Hippocampal formation (tissue), 2 donors: ENCODE data around the gene BMP8B.
"Not testable (repeated sequence)": the region's sequence is repeated elsewhere in the genome, so short reads cannot be mapped to it uniquely, and the experiment has no call there.

Experiments
- DNase-seq, 2 donors: peaks; one replicate each; lab custom pipeline; 2025; lab: John Stamatoyannopoulos, UW

The BMP8B gene, protein sequence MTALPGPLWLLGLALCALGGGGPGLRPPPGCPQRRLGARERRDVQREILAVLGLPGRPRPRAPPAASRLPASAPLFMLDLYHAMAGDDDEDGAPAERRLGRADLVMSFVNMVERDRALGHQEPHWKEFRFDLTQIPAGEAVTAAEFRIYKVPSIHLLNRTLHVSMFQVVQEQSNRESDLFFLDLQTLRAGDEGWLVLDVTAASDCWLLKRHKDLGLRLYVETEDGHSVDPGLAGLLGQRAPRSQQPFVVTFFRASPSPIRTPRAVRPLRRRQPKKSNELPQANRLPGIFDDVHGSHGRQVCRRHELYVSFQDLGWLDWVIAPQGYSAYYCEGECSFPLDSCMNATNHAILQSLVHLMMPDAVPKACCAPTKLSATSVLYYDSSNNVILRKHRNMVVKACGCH

DNA sequence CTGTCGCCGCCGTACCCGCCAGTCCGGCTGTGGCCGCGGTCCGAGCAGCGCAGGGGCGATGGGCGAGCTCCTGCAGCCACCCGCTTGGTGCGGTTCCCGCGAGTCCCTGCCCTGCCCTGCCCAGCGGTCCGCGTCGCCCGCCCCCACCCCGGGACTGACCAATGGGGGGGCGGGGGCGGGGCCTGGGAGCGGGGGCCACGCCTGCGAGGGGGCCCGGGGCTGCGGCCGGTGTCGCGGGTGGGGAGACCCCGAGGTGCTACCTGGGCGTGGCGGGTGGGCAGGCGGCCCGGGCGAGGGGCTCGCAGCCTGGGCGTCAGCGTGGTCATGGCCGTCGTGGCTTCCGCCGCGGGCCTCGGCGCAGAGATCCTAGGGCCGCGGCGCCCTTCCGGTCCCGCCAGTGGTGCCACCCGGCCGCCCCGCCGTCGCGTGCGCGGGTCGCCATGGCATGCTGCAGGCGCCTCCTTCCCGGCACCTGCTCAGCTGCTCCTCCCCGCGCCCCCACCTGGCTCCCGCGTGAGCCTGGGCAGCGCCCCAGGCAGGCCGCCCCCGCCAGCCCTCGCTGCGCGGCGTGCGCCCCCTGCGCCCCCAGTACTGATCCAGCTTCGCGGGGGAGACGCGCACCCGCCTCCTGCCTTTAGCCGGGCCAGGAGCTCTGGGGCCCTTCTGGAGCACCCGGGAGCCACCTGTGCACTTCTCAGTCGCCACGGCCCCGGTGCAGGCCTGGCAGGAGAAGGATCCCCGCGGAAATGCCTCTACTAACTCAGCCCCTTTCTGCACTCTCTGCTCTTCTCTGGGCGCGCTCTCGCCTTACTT, at the start of gene BMP8B:
TSS of gene BMP8B (minus strand) at position 108 of the 813 bp plus-strand sequence. CDS start 380 bp downstream, outside the sequence.
- peak in 1 of 2 donors; percentile 50 for DNase-seq

DNA sequence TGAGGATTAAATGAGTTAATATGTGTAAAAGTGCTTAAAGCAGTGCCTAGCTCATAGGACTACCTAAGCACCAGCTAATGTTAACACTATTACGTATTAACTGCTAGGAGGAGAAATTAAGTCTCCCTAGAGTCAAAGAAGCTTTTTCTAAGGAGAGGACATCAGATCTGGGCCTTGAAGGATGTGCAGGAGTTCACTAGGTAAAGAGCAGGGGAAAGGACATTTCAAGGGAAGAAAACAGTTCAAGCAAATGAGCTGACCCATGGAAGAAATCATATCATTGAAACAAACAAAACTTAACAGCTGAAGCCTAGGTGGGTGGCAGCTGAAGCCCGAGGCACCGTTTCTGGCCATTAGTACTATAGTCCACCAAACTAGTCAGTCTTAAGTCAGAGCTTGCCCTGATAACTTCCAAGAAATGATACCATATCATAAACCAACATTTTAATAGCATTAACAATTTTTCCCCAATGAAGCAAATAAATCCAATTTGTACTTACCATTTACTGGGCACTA, 48.0 kb upstream of the BMP8B start:
- DNase-seq, result no peak

DNA sequence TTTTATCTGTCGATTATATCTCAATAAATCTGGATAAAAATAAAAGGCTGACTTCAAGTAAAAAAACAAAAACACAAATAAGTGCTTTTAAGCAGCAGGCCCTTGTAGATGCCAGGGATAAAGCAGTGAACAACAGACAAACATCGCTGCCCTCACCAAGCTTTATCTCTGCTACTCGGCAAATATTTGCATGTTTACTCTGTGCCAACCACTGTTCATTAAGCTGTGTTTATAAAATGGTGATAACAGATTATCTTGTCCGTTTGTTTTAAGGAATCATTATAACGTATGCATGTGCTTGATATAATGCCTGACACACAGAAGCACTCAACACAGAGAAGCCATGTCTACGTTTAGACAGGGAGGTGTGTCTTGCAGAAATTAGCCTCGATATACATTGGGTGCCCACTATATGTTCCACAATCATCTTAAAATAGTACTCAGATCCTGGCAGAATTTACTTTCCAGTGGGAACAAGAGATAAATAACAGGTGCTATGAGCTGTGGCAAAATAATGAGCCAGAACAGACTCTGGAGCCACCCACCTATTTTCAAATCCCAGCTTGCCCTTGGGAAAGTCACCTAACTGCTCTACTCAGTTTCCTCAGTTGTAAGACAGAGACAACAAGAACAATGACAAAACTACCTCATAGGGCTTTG, 47.4 kb upstream of the BMP8B start:
- peak in 1 of 2 donors; percentile 20 for DNase-seq

DNA sequence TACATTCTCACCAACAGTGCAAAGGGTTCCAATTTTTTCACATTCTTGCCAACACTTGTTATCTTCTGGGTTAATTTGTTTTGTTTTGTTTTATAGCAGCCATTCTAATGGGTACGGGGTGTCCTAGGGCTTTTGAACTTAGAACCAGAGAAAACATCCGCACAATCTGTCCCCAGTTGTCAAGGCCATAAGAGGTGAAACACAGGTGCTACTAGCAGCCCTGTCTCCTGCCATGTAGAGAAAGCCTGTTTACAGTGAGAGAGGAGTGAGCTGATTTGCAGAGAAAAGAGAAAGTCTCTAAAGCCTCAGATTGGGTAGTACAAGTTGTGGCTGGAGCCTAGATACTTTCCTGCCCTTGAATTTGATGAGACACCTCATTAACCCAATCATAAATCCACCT, 46.4 kb upstream of the BMP8B start:
- no peak for DNase-seq

- no peak for DNase-seq
Observed at GRCh38 chr1:39833621-39834385, 45.1 kb upstream of the BMP8B start.

- no peak for DNase-seq
Observed at GRCh38 chr1:39833121-39833520, 44.5 kb upstream of the BMP8B start.

- no peak for DNase-seq
Observed at GRCh38 chr1:39832294-39832693, 43.6 kb upstream of the BMP8B start.

DNA sequence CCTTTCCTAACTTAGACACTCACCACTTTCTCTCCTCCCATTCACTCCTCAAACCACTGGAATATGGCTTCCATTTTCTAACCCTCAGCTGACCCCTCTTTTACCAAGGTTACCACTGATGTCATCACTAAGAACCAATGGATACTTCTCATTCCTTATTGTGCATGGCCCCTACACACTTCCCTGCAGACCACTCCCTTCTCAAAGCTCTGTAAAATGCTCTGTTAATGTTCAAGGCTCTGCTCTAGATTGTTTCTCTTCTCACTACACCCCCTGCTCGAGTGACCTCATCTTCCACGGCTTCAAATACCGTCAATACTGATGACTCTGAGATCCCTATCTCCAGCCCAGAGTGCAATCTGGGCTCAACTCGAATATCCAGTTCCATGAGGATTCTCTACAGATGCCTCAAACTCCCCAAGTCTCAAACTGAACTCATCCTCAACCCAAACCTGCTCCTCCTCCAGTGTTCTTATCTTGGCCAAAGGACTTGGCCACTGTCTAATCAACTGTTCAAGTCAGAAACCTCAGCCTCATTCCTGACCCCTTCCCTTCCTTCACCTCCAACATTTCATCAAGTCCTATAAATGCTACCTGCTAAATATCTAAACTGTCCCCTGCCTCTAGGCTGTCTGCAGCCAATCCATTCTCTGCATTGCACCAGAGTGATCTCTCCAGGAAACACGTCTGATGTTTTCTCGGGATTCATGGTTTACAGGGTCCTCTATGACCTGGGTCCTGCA, 41.3 kb upstream of the BMP8B start:
- no peak for DNase-seq

GRCh38 chr1:39828734-39829133, 40.1 kb upstream of the BMP8B start:
- no peak for DNase-seq

DNA sequence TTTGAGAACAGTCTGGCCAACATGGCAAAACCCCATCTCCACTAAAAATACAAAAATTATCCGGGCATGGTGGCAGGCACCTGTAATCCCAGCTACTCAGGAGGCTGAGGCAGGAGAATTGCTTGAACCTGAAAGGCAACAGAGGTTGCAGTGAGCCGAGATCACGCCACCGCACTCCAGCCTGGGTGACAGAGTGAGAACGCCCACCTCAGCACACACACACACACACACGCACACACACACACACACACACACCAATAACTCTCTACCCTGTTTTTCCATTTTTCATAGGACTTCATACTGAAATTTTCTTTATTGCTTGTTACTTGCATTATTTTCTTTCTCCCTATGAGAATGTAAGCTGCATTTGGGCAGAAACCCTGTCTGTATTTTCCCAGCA, 39.6 kb upstream of the BMP8B start:
- DNase-seq, result not testable (repeated sequence)

GRCh38 chr1:39827201-39827600, 38.5 kb upstream of the BMP8B start:
- no peak for DNase-seq

DNA sequence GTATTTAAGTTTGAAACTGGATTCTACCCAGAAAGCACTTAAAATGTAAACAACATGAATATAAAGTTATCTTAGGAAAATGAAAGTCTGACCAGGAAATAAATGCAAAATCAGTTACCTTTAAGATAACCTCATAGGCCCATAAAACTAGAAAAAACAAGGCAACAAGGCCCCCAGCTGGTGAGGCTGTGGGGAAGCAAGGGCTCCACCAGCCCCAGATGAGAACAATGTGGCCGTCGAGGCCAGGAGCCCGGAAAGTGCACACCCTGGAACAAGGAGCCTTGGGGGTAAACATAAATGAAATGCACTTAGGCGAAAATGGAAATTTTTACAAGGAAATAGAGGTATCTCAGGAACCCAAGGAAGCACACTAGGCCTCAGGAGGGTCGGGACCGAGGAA, 37.9 kb upstream of the BMP8B start:
- no peak for DNase-seq

GRCh38 chr1:39825432-39825941, 36.8 kb upstream of the BMP8B start:
- no peak for DNase-seq

- not testable (repeated sequence) for DNase-seq
Observed at GRCh38 chr1:39823450-39823849, 34.8 kb upstream of the BMP8B start.

- DNase-seq, result no peak
Observed at GRCh38 chr1:39822146-39822545, 33.5 kb upstream of the BMP8B start.

DNA sequence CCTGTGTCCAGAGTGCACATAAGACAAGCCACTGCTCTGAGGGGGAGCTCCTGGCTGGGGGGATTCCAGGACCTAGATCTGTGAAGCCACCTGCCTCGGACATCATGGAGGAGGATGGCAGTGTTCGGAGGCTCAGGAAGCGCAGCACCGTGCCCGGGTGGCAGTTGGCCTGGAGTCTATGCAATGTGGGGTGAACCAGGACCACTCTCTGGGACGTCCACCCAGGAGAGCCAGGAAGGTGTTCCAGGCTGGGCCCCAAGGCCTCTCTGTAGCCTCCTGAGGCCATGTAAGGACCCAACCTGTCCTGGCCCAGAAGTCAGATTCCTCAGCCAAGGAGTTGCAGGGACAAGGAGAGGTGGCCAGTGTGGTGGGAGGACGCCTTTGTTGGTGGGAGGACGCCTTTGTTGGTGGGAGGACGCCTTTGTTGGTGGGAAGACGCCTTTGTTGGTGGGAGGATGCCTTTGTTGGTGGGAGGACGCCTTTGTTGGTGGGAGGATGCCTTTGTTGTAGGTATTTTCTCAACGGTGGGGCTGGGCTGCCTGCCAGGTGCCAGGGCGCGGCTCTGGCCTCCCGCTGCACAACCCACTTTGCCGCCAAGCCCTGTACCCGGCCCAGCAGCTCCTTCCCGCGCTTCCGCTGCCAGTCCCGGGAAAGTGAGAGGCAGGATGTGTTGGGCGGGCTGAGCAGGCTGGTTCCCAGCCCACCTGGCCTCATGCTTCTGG, 30.6 kb upstream of the BMP8B start:
- DNase-seq, result no peak

- DNase-seq, result no peak
Observed at GRCh38 chr1:39818482-39818881, 29.8 kb upstream of the BMP8B start.

DNA sequence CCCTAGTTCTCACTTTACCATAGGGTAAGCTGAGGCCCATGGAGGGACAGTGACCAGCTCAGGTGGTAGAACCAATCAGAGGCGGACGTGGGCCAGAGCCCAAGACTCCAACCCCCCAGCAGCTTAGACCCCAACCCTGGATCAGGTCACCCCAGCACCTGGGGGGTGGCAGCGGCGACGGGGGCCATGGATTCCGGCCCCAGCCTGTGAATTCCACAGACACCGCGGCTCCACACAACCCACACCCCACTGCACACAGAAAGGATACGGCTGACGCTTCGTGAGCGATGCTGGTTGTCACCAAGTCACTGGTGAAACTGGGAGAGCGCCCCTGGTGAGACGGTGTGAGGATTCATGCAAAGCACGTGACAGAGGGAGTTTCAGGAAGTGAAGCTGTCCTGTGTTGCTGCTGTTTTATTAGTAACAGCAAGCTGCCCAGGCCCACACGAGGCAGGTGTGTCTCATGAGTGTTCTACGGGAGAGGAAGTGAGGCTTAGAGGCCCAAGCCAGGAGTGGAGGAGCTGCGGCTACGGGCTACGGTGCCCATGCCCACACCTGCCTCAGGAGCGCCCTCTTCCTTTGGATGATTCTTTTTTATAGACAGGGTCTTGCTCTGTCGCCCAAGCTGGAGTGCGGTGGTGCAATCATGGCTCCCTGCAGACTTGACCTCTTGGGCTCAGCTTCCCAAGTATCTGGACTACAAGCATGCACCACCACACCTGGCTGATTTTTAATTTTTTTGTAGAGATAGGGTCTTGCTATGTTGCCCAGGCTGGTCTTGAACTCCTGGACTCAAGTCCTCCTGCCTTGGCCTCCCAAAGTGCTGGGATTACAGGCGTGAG, 28.6 kb upstream of the BMP8B start:
- DNase-seq, result peak in 1 of 2 donors; percentile 9
